CD4-positive, alpha-beta T cell treated with Interleukin-17A for 1 hour (primary cell): Measurements from ENCODE around the gene MAP4.

Experiments used
- DNase-seq: peaks from one replicate; pipeline ENCODE4 v3.0.0-alpha.2; 2020

The MAP4 gene

DNA sequence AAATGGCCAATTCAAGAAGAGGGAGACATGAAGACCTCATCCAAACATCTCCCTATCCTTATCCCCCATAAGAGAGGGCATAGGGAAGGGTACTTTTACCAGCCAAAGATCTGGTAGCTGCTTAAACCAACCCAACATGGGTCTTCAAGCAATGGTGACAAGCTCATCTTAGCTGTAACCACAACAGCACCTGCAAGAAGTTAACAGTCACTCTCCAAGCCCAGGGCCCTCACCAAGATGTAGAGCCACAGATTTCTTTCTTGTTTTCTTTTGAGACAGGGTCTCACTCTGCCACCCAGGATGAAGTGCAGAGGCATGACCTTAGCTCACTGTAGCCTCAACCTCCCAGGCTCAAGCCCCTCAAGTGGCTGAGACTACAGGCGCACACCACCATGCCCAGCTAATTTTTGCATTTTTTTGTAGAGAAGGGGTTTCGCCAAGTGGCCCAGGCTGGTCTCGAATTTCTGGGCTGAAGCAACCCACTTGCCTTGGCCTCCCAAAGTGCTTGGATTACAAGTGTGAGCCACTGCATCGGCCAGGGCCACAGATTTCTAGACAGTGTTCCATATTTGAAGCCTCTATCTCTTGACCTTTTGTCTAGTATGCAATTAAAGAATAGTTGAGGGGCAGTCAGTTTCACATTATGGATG is 156.1 kb downstream of the MAP4 start:
- no peak for DNase-seq

DNA sequence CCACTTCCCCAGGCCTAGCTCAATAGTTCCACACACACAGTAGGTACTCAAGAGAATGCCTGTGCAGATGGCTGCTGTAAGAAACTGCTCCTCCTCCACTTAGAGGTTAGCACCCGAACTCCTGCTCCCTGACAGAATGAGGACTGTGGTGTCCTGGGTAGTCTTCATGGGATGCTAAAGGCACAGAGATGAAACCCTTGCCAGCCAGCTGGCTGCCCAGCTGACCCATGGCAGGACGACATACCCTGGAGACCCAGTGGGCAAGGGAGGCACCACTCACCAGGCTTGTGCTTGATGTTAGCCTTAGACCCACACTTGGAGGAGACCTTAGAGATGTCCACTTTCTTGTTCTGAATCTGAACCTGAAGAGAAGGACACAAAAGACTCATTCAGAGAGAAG is 159.1 kb downstream of the MAP4 start:
- DNase-seq, result no peak

DNA sequence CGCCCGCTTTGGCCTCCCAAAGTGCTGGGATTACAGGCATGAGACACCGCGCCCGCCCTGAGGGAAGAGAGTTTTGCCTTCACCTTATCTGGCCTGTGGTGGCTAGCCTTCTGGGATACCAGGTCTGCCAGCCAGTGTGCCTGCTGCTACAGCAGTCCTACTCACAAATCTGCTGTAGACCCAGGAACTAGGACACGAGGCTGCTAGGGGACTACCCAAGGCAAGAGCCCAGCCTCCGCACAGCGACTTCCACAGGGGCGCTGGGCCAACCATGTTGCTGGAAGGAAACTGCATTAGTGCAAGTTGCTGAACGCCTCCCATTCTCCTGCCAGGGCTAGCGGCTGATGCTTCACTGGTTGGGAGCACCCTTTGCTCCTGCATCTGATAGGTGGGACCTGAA is 159.5 kb downstream of the MAP4 start:
- no peak for DNase-seq

DNA sequence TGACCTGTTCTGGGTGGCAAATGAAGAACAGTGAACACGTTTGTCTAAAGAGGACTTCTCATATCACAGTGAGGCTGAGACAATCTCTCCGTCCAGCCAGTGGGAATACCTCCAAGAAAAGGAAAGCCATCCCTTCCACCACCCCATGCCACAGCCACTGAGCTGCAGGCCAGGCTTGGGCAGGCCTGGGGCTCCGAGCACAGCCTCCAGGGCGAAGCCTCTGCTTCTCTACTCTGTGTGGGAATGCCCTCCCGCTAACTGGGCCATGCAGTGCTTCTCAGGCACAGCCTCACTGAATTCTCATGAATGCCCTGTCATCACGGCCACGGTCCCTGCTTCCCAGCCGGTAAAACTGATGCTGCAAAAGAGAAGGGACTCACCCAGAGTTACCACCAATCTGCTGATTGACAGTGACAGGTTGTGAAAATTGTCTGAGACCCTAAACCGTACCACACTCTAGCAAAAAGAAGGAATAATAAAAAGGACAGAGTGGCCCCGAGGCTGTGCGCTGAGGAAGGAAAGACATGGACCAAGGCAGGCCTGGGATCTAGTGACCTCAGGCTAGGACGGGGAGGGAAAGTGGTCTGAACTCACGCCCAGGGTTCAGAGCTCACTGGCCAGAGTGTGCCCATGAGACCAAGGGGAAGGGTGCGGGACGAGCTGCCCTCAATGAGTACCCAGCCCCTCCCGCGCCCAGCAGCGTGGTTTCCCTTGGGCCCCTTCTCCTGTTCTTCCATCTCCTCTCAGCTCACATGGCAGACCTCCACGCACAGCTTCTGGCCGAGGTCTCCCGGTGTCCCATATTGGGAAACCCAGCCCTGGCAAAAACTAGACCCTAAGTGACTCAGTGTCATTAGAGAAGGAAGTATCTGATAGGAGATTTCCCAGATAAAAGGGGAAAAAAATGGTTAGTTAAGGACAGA is 160.5 kb downstream of the MAP4 start:
- DNase-seq, result no peak

DNA sequence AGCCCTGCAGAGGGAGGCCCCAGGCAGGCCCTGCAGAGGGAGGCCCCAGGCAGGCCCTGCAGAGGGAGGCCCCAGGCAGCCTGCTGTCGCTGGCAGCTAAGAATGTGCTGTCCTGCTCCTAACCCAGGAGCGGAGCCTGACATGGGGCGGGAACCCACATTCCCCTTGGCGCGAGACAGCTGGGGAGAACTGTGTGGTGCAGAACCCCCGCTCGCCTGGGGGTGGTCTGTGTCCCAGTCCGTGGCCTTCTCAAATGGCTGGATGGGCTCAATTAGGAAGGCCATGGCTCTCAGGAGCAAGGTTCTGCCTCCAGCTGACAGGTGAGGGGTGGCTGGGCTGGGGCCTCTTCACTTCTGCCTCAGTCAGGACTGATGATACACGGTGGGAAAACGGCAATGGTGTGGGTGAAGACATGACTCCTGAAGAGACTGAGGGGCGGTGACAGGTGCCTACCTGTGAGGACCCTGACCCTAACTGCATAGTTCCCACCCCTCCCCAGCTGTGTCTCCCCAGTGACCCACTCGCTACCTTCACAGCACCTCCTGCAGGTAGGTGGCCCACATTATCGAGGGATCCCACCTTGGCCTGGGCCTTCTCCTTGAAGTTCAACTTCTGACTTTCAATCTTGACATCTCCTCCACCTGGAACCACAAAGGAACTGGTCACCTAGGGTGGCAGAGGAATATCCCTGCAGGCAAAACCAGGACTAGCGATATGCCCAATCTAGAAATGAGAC is 161.3 kb downstream of the MAP4 start:
- DNase-seq, result no peak

DNA sequence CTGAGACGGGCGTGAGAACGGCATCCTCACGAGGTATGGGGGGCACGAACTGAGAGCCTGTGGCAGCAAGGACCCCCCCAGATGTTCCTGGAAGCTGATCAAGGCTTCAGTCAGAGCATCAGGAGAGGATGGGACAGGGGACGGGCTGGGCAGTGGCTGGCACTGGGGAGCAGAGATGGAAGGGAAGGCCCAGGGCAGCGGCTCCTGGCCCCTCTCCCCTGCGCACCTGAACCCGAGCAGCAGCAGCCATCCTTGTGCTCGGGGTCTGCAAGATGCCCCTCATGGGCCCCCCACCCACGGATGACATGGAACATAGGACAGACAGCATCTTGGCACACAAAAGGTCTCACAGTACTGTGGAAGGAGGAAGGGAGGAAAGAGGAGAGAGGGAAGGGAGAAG is 161.9 kb downstream of the MAP4 start:
- DNase-seq, result no peak

DNA sequence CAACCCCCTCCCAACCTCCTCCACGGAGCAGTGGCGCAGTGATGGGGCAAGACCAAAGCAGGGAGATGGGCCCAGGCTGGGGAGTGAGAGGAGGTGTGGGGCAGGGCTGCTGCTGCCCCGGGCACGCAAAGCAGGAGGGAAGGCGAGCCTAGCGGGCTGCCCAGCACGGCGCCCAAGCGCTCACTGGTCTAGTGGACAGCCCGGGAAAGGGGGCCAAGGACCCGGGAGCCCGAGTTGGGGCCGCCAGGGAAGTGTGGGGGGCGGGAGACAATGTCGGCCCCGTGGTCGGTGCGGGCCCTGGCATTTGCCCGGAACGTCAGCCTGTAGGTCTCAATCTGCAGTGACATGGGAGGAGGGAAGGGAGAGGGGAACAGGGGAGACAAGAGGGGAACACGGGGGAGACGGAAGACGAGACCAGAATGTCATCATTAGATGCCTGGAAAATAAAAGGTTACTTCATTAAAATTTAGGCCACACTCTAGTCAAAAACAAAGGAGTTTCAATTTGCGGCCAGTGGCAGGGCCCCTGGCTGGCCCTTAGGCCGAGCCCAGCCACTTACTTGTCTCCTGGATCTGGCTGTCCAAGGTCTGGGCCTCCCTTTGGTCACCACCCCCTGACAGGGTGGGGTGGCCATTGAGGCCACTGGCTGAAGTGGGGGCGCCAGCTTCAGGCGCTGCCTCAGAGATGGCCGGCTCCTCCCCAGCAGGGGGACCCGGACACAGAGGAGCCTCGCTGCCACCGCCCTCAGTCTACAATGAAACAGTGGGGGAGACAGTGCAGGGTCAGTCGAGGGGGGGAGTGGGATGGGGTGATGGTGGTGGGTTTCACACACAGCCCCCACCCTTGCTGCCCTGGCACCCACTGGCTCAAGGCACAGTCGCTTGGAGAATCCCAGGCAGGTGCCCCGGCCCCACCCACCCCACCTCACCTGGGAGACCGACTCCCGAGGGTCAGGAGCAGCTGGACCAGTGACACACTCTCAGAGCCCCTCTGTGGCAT is 163.3 kb downstream of the MAP4 start:
- no peak for DNase-seq

DNA sequence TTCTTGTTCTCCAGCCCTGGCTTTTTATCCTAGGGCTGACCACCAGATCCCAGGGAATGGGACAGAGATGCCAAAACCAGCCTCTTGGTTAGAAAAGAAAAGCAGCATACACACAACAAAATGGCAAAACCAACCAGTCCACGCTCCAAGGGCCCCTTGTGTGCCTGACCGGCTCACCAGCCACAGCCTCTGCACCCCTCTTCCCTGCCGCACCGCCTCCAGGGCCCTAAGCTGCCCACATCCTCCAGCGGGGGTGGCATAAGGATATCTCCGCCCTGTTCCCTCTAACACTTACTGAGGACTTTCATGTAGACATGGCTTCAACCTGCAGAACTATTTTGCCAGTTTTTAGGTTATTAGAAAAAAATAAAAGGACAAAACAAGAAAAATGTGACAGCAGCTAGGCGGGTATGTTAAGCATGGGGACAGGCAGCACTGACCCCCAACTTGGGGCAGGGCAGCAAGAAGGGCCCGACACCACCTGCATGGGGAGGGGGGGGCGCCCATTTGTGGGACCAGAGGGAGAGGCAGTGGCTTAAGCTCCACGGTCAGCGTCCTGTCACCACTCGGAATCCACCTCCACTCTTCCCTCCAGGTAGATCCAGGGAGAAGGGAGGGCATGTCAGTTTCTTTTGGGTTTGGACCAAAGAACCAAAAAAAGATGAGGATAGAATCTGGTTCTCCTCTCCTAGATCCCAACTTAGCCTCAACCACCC is 164.2 kb downstream of the MAP4 start:
- no peak for DNase-seq

DNA sequence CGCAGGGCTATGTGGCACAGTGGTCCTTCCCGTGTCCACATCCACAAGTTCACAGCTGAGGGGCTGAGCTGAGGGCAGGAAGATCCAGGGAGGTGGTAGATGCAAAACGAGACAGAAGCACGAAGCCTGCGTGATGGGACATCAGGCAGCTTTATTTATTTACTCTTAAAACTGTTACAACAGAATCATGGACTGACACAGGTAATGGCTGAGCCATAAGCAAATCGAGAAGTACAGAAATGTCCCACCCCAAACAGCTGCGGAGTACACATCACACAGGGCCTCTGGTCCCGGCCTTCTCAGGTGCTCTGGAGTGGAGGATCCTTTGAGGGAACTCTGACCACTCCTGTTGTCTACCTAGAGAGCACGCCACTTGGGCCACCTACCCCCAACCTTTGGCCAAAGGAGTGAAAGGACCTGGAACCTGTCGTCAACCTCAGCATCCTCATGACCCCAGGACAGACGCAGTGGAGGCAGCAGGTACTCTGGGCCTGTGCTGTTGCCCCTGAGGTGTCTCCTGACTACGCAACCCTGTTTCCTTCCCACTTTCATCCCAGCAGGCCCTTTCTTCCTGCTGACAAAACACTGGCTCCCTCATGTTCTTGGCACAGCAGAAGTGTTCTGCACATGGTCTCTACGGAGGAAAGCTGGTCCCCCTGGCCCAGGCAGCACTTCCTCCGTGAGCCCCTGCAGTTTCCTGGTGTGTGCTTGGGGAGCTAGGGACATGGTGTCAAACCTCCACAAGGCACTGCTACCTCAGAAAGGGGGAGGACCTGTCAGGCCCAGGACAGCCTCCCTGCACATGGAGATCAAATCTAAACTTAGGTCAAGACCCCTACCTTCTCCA is 165.4 kb downstream of the MAP4 start:
- no peak for DNase-seq

DNA sequence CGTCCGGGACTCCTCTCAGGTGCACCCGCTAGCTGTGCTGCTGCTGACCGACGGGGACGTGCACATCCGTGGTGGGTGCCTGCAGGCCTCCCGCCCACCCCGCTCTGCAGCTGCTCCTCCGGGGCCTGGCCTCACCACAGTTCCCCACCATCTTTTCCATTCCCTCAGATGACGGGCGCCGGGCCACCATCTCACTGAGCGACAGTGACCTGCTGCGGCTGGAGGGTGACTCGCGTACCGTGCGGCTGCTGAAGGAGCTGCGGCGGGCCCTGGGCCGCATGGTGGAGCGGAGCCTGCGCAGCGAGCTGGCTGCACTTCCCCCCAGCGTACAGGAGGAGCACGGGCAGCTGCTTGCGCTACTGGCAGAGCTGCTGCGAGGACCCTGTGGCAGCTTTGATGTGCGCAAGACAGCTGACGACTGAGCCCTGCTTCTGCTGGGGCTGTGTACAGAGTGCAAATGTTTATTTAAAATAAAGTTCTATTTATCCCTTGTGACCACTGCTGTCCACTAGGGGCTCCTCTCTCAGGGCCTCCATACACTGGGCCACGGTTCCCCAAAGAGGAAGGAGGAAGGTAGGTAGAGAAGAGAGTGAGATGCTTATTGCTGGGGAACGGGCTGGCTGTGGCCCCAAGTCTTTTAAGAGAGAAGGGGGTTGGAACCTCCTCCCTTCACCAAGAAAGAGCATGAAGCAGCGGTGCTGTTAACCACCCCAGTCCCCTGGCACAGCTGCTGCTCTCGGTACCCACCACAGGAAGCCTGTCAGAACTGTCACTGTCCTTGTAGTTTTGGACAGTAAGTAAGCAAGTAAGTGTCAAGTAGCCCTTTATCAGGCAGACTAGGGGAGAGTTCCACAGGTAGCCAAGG is 166.3 kb downstream of the MAP4 start:
- no peak for DNase-seq

DNA sequence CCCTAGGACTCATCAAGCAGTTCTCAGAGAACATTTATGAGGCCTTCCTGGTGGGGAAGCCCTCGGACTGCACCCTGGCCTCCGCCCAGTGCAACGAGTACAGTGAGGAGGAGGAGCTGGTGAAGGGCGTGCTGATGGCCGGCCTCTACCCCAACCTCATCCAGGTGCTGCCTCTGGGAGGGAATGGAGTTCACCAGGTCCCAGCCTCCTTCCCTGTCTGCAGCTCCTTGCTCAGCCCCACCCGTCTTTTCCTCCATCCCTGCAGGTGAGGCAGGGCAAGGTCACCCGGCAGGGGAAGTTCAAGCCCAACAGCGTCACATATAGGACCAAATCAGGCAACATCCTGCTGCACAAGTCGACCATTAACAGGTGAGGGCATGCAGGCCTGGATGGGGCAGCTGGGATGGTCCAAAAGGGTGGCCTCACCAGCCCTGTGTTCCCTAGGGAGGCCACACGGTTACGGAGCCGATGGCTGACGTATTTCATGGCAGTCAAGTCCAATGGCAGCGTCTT is 167.0 kb downstream of the MAP4 start:
- DNase-seq, result no peak

DNA sequence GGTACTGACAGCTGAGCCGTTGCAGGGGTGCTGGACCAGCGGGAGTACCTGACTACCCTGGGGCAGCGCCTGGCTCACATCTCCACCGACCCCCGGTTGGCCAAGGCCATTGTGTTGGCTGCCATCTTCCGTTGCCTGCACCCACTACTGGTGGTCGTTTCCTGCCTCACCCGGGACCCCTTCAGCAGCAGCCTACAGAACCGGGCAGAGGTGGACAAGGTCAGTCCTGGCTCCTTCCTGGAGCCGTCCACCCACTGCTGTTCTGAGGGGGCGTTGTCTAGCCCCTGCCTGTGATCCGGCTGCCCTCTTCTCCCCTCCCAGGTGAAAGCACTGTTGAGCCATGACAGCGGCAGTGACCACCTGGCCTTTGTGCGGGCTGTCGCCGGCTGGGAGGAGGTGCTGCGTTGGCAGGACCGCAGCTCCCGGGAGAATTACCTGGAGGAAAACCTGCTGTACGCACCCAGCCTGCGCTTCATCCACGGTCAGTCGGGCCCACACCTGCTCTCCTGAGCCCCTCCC is 167.6 kb downstream of the MAP4 start:
- no peak for DNase-seq

DNA sequence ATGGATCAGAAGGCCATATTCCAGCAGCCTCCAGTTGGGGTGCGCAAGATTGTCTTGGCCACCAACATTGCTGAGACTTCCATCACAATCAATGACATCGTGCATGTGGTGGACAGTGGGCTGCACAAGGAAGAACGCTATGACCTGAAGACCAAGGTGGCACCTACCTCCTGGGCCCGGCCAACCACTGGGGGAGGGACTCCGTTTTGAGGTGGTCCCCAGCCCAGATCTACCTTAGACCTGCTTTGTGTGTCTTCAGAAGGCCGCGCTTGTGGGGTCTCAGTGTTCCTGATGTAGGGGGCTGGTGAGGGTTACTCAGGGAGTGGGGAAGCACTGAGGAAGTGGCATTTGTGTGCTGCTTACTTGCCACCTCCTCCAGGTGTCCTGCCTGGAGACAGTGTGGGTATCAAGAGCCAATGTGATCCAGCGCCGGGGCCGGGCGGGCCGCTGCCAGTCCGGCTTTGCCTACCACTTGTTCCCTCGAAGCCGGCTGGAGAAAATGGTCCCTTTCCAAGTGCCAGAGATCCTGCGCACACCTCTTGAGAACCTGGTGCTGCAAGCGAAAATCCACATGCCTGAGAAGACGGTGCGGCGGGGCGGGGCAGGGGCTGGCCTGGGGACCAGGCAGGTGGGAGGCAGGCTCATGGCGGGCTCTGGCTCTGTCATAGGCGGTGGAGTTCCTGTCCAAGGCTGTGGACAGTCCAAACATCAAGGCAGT is 168.3 kb downstream of the MAP4 start:
- DNase-seq, result no peak

DNA sequence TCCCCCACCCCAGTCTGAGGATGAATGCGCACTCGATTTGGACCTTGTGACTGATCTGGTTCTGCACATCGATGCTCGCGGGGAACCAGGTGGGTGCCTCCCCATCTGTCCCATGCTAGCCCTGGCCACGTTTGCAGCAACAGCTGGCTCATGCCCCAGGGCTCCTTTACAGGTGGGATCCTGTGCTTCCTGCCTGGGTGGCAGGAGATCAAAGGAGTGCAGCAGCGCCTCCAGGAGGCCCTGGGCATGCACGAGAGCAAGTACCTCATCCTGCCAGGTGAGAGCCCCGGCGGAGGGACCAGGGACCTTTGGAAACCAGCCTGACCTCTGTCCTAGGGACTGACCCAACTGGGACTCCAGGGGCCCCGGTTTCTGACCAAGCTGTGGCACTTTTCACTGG is 169.0 kb downstream of the MAP4 start:
- no peak for DNase-seq

DNA sequence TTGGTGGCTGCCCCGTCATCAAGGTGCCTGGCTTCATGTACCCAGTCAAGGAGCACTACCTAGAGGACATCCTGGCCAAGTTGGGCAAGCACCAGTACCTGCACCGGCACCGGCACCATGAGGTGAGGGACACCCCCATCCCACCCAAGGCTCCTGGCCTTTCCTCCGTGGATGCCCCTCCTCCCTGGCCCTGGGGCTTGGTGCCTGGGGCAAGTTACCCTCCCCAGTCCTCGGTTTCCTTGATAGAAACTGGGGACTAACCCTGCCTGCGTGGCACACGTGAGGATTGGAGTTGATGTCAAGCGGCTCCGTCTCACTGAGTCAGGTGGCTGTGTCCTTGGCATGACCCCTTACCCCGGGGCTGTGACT is 169.4 kb downstream of the MAP4 start:
- DNase-seq, result no peak

DNA sequence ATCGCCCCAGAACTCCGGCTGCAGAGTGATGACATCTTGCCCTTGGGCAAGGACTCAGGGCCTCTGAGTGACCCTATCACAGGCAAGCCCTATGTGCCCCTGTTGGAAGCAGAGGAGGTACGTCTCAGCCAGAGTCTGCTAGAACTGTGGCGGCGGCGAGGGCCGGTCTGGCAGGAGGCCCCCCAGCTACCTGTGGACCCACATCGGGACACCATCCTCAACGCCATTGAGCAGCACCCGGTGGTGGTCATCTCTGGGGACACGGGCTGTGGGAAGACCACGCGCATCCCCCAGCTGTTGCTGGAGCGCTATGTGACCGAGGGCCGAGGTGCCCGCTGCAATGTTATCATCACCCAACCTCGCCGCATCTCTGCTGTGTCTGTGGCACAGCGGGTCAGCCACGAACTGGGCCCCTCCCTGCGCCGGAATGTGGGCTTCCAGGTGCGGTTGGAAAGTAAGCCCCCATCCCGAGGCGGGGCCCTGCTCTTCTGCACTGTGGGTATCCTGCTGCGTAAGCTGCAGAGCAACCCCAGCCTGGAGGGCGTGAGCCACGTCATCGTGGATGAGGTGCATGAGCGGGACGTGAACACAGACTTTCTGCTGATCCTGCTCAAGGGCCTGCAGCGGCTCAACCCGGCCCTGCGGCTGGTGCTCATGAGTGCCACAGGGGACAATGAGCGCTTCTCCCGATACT is 169.9 kb downstream of the MAP4 start:
- no peak for DNase-seq

DNA sequence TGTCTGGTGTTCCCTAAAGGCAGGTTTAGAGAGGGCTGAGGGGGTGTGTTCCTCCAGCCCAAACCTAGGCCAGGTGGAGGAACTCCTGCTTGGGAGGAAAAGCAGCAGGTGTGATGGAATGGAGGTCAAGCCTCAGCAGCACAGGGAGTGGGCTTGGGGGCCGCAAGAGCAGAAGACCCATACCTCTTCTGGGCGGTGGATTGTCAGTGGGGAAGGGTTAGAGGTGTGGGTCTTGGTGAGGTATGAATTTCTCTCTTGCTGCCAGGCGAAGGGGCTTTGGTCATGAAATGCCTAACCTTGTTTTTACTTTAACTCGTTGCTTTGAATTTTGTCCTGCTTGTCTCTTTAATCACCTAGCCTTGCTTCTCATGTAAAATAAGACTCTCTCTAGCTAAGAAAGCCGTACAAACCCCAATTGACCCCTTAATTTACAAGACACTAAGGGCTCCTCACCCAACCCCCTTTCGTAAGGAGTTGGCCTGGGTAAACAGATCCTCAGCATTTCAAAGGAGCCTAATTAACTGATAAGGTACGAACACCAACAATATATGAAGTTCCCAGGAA is 174.3 kb downstream of the MAP4 start:
- DNase-seq, result no peak

DNA sequence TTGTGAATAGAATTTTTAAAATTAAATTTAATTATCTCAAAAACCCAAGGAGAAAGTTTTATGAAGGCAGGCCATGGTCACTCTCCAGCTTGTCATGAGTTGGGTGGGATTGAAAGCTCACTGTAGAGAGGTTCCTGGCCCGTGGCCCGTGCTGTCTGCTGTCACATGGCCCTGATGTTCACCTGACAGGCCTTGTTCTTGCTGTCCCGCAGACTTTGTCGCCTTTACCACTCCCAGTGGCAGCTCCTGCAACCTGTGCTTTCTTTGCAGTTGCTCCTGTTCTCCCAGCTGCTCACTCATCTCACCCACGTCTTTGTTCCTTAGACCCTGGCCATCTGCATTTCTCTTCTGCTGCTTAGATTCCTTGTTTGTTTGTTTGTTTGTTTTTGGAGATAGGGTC is 177.7 kb downstream of the MAP4 start:
- DNase-seq, result no peak
